HepG2 (cell line): ENCODE results near the gene ELP5. TPM values are rescaled to one million over a fixed set of nuclear protein-coding genes. Genes with fewer than 3 reads are reported as not detected.

Experiments used
- AGO1 ChIP-seq: fragments of 200-400 bp; formaldehyde crosslinking; IDR thresholded peaks from 2 replicates; pipeline ENCODE4 v1.6.1; 2017; ENCODE audit warnings: mild to moderate bottlenecking, low read depth, low read length, moderate library complexity; ENCODE audit not compliant: poor library complexity, severe bottlenecking
- ATF3 ChIP-seq: sonication (generic); formaldehyde crosslinking; IDR thresholded peaks from 2 replicates; pipeline ENCODE4 v1.4.0; 2020; ENCODE audit warnings: missing genetic modification reagents
- CBX2 ChIP-seq, 2 experiments: fragments of 200-600 bp in 1 of 2; sonication (generic); formaldehyde crosslinking in 1 of 2; IDR thresholded peaks; 2 replicates each; pipeline versions ENCODE4 v1.7.0 to v1.8.1; 2018 to 2022; ENCODE audit warnings: low read depth in 2 of 2, low read length in 1 of 2, mild to moderate bottlenecking in 1 of 2, missing genetic modification reagents in 1 of 2
- HMGA1 ChIP-seq: sonication (generic); formaldehyde crosslinking; conservative IDR thresholded peaks from 2 replicates; pipeline ENCODE4 v1.4.0; 2020; ENCODE audit warnings: missing genetic modification reagents
- KLF6 ChIP-seq: IDR thresholded peaks from 2 replicates; pipeline ENCODE4 v1.8.0; 2016; ENCODE audit warnings: missing biosample characterization, missing genetic modification reagents
- NFAT5 ChIP-seq: sonication (generic); formaldehyde crosslinking; IDR thresholded peaks from 2 replicates; pipeline ENCODE4 v1.4.0; 2020; ENCODE audit warnings: missing genetic modification reagents
- NR2F2 ChIP-seq: IDR thresholded peaks from 2 replicates; pipeline ENCODE4 v1.6.1; 2012; ENCODE audit warnings: low read depth, inconsistent platforms, borderline replicate concordance
- ZBTB25 ChIP-seq: IDR thresholded peaks from 2 replicates; pipeline ENCODE4 v1.6.1; 2018; ENCODE audit warnings: missing genetic modification reagents
- ZFY ChIP-seq: sonication (generic); formaldehyde crosslinking; IDR thresholded peaks from 2 replicates; pipeline ENCODE4 v1.4.0; 2020; ENCODE audit warnings: missing genetic modification reagents
- ZMAT3 ChIP-seq: sonication (generic); formaldehyde crosslinking; conservative IDR thresholded peaks from 2 replicates; pipeline ENCODE4 v1.7.0; 2021; ENCODE audit warnings: missing genetic modification reagents
- ZNF710 ChIP-seq: sonication (generic); formaldehyde crosslinking; IDR thresholded peaks from 2 replicates; pipeline ENCODE4 v1.5.0; 2020; ENCODE audit warnings: mild to moderate bottlenecking, missing genetic modification reagents, borderline replicate concordance
- polyA plus RNA-seq, 8 experiments: library from polyadenylated mRNA; depleted of rRNA in 3 of 8; stranded (reverse) in 7 of 8; unstranded in 1 of 8; fragments of >200 nt; fragmentation: Illumina TruSeq in 4 of 8; extraction: Trizol in 4 of 8; gene quantifications; 2 replicates each; pipeline versions ENCODE4 v1.2.1 to v1.2.3, GENCODE V29; 2011 to 2016; ENCODE audit warnings: low read depth in 4 of 8, missing spikeins in 1 of 8, mixed read lengths in 1 of 8; ENCODE audit not compliant: insufficient read depth in 1 of 8
- total RNA-seq, 5 experiments: library from RNA; depleted of rRNA; stranded (reverse); fragments of >200 nt; fragmentation: Illumina TruSeq; extraction: Trizol; gene quantifications; 2 replicates each; pipeline ENCODE4 v1.2.3, GENCODE V29; 2016; ENCODE audit warnings: low read depth in 1 of 5
- TF ChIP-seq, protein P1 (sequence below): sonication (generic); formaldehyde crosslinking; IDR thresholded peaks from 2 replicates; pipeline ENCODE4 v1.5.0; 2020; ENCODE audit warnings: mild to moderate bottlenecking, missing genetic modification reagents
- TF ChIP-seq, protein P2 (sequence below): sonication (generic); formaldehyde crosslinking; IDR thresholded peaks from 2 replicates; pipeline ENCODE4 v1.4.0; 2020; ENCODE audit warnings: low read depth, missing genetic modification reagents

ELP5 gene
- total and polyA plus RNA-seq, 2 of the 13 experiments (the other 11 are each of a cell fraction or from before 2014, with no cell fraction given): 67.6 to 69.8 TPM

GRCh38 chr17:7296189-7296861 is 44.3 kb downstream of the ELP5 start (continued):
- TF ChIP-seq, protein P1, sequence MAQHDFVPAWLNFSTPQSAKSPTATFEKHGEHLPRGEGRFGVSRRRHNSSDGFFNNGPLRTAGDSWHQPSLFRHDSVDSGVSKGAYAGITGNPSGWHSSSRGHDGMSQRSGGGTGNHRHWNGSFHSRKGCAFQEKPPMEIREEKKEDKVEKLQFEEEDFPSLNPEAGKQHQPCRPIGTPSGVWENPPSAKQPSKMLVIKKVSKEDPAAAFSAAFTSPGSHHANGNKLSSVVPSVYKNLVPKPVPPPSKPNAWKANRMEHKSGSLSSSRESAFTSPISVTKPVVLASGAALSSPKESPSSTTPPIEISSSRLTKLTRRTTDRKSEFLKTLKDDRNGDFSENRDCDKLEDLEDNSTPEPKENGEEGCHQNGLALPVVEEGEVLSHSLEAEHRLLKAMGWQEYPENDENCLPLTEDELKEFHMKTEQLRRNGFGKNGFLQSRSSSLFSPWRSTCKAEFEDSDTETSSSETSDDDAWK (CRISPR knock-in tag): no peak
- TF ChIP-seq NFAT5 (CRISPR knock-in tag): 0 out of 2 replicates have a peak, but pooled peaks have one; percentile 32
- peak; percentile 82; the same call in 1 of the 2 replicates for TF ChIP-seq ZMAT3 (CRISPR knock-in tag)
- peak; percentile 79; the same call in 1 of the 2 replicates for TF ChIP-seq KLF6 (CRISPR knock-in tag)
- 0 out of 2 replicates have a peak, but pooled peaks have one; percentile 6 for TF ChIP-seq NR2F2
- no peak for TF ChIP-seq CBX2 (IDR thresholded peaks at IDR 0.05; ENCODE audit: low read depth, low read length)
- TF ChIP-seq CBX2 (CRISPR knock-in tag; IDR thresholded peaks at IDR 0.05; ENCODE audit: low read depth): no peak
- TF ChIP-seq ZFY (CRISPR knock-in tag): peak; percentile 34; the same call in 1 of the 2 replicates
- TF ChIP-seq ATF3 (CRISPR knock-in tag): 0 out of 2 replicates have a peak, but pooled peaks have one; percentile 9
- TF ChIP-seq, protein P2, sequence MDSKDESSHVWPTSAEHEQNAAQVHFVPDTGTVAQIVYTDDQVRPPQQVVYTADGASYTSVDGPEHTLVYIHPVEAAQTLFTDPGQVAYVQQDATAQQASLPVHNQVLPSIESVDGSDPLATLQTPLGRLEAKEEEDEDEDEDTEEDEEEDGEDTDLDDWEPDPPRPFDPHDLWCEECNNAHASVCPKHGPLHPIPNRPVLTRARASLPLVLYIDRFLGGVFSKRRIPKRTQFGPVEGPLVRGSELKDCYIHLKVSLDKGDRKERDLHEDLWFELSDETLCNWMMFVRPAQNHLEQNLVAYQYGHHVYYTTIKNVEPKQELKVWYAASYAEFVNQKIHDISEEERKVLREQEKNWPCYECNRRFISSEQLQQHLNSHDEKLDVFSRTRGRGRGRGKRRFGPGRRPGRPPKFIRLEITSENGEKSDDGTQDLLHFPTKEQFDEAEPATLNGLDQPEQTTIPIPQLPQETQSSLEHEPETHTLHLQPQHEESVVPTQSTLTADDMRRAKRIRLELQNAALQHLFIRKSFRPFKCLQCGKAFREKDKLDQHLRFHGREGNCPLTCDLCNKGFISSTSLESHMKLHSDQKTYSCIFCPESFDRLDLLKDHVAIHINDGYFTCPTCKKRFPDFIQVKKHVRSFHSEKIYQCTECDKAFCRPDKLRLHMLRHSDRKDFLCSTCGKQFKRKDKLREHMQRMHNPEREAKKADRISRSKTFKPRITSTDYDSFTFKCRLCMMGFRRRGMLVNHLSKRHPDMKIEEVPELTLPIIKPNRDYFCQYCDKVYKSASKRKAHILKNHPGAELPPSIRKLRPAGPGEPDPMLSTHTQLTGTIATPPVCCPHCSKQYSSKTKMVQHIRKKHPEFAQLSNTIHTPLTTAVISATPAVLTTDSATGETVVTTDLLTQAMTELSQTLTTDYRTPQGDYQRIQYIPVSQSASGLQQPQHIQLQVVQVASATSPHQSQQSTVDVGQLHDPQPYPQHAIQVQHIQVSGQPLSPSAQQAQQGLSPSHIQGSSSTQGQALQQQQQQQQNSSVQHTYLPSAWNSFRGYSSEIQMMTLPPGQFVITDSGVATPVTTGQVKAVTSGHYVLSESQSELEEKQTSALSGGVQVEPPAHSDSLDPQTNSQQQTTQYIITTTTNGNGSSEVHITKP (CRISPR knock-in tag): peak; percentile 85
- TF ChIP-seq AGO1: no peak
- peak; percentile 24; the same call in 1 of the 2 replicates for TF ChIP-seq ZNF710 (CRISPR knock-in tag)
- no peak for TF ChIP-seq ZBTB25 (CRISPR knock-in tag)
- no peak for TF ChIP-seq HMGA1 (CRISPR knock-in tag)
